OCI-LY7 (cell line): ENCODE results near the gene TRRAP. TPM values are rescaled to one million over a fixed set of nuclear protein-coding genes. Genes with fewer than 3 reads are reported as not detected.
A peak's percentile ranks its signal among the peaks of the same experiment; 100 is the strongest.

Experiments
- BruUV-seq: library from RNA; stranded (reverse); fragments of 400-500 nt; replicated peaks from 2 replicates; lab custom pipeline; 2021; lab: Mats Ljungman, UMichigan
- CTCF ChIA-PET: fragments of 300-600 bp; sonication (Branson Sonifier 250); formaldehyde crosslinking; loops from one replicate; lab custom pipeline; 2022; ENCODE audit warnings: antibody characterized with exemption; ENCODE audit not compliant: unreplicated experiment; lab: Charles Lee
- POLR2A ChIA-PET: fragments of 300-600 bp; sonication (Branson Sonifier 250); formaldehyde crosslinking; loops from one replicate; lab custom pipeline; 2022; ENCODE audit warnings: antibody characterized with exemption; lab: Charles Lee
- DNase-seq: peaks from one replicate; pipeline ENCODE4 v3.0.0-alpha.2; 2015; ENCODE audit warnings: low spot score
- H2AFZ ChIP-seq: fragments of 200-600 bp; sonication (generic), shearing (Covaris generic); 2 replicates; pipeline ENCODE4 v1.6.1; 2014; ENCODE audit warnings: mild to moderate bottlenecking, antibody characterized with exemption, low read length, moderate library complexity
- H3K27ac ChIP-seq: fragments of 200-600 bp; sonication (generic); 2 replicates; pipeline ENCODE4 v1.5.1; 2014; ENCODE audit warnings: mixed run types, low read depth, mild to moderate bottlenecking, moderate library complexity, low read length, inconsistent platforms; ENCODE audit not compliant: poor library complexity, severe bottlenecking
- H3K36me3 ChIP-seq: fragments of 200-600 bp; sonication (generic); 2 replicates; pipeline ENCODE4 v1.6.1; 2014; ENCODE audit warnings: mild to moderate bottlenecking, antibody characterized with exemption, low read length, moderate library complexity, mixed read lengths; ENCODE audit not compliant: insufficient read depth
- H3K4me1 ChIP-seq: fragments of 200-600 bp; sonication (generic); 2 replicates; pipeline ENCODE4 v1.5.1; 2014; ENCODE audit warnings: mild to moderate bottlenecking, low read length; ENCODE audit not compliant: insufficient read depth, poor library complexity, severe bottlenecking
- H3K4me2 ChIP-seq: fragments of 200-600 bp; sonication (generic); 2 replicates; pipeline ENCODE4 v1.6.1; 2014; ENCODE audit warnings: mild to moderate bottlenecking, low read length
- H3K4me3 ChIP-seq: fragments of 200-600 bp; sonication (generic); 2 replicates; pipeline ENCODE4 v1.5.1; 2014; ENCODE audit warnings: mild to moderate bottlenecking, low read depth, low read length; ENCODE audit not compliant: poor library complexity, severe bottlenecking
- H3K79me2 ChIP-seq: fragments of 200-600 bp; sonication (generic); 2 replicates; pipeline ENCODE4 v1.6.1; 2016; ENCODE audit warnings: low read depth, mild to moderate bottlenecking, low read length, moderate library complexity, mixed read lengths; ENCODE audit not compliant: insufficient read depth
- H3K9me2 ChIP-seq: fragments of 200-600 bp; sonication (generic); 2 replicates; pipeline ENCODE4 v1.6.1; 2016; ENCODE audit warnings: mild to moderate bottlenecking, low read length, mixed read lengths; ENCODE audit not compliant: insufficient read depth
- H3K9me3 ChIP-seq: fragments of 200-600 bp; sonication (generic); 2 replicates; pipeline ENCODE4 v1.6.1; 2014; ENCODE audit warnings: mild to moderate bottlenecking, mixed run types, low read length, mixed read lengths
- H4K20me1 ChIP-seq: fragments of 200-600 bp; sonication (generic); 2 replicates; pipeline ENCODE4 v1.6.1; 2014; ENCODE audit warnings: mild to moderate bottlenecking, antibody characterized with exemption, low read length, moderate library complexity, mixed read lengths; ENCODE audit not compliant: insufficient read depth
- EZH2phosphoT487 ChIP-seq: fragments of 200-600 bp; sonication (generic); IDR thresholded peaks from 2 replicates; pipeline ENCODE4 v1.6.1; 2018; ENCODE audit warnings: low read depth, borderline replicate concordance, mild to moderate bottlenecking, mixed run types, antibody characterized with exemption, low read length, moderate library complexity, mixed read lengths
- intact Hi-C: fragments of 100-400 bp; cut with micrococcal nuclease; formaldehyde crosslinking; loops from one replicate; pipeline ENCODE4 v1.10.0; 2022; ENCODE audit not compliant: unreplicated experiment
- total RNA-seq, 2 experiments: library from RNA; depleted of rRNA in 1 of 2; stranded (reverse); fragments of >200 nt in 1 of 2; shearing (Covaris generic) in 1 of 2; gene quantifications; 2 replicates each; pipeline ENCODE4 v1.2.3, GENCODE V29; 2014 to 2022
- TF ChIP-seq, protein P1 (sequence below): fragments of 200-600 bp; sonication (generic); conservative IDR thresholded peaks from 2 replicates; pipeline ENCODE4 v1.5.1; 2014; ENCODE audit warnings: mild to moderate bottlenecking, antibody characterized with exemption, low read length, moderate library complexity, mixed read lengths

The TRRAP gene
- total RNA-seq, 2 experiments from 2014 or later: 50.4 to 86.1 TPM

DNA sequence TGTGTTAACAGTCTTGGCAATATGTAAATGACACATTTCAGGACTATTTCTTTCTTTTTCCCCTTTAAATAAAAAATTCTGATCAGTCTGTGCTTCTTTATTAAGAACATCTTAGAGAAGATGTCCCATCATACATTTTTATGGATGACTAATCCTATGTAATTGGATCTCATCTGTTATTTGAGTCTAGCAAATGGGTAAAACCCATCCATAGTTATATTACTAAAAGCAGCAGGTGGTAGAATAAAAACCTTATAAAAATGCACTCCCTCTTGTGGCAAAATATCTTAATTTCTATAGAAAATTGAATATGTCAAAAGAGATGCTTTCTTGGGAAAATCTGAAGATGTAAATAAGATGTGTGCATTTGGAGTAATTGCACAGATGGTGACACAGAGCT, 35.3 kb downstream of the TRRAP start:
- H3K36me3 ChIP-seq: peaks cover 96% of the 10 kb centered on the region
- TF ChIP-seq, protein P1, sequence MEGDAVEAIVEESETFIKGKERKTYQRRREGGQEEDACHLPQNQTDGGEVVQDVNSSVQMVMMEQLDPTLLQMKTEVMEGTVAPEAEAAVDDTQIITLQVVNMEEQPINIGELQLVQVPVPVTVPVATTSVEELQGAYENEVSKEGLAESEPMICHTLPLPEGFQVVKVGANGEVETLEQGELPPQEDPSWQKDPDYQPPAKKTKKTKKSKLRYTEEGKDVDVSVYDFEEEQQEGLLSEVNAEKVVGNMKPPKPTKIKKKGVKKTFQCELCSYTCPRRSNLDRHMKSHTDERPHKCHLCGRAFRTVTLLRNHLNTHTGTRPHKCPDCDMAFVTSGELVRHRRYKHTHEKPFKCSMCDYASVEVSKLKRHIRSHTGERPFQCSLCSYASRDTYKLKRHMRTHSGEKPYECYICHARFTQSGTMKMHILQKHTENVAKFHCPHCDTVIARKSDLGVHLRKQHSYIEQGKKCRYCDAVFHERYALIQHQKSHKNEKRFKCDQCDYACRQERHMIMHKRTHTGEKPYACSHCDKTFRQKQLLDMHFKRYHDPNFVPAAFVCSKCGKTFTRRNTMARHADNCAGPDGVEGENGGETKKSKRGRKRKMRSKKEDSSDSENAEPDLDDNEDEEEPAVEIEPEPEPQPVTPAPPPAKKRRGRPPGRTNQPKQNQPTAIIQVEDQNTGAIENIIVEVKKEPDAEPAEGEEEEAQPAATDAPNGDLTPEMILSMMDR: peak; percentile 44; the same call in 1 of the 2 replicates
- TF ChIP-seq EZH2phosphoT487: no peak
- H4K20me1 ChIP-seq: no peaks in the 10 kb centered on the region
- H3K4me3 ChIP-seq: no peak overlapping the region
- ChIA-PET CTCF (no interaction called here), POLR2A (interaction anchor here (0.5 kb wide), 1 partner anchor 34 kb away, joined by 4 read pairs; no protein-coding TSS in a partner anchor)
- no peak overlapping the region for H3K4me2 ChIP-seq
- H3K9me2 ChIP-seq: no peaks in the 10 kb centered on the region
- no peak overlapping the region for H2AFZ ChIP-seq
- no peaks in the 10 kb centered on the region for H3K9me3 ChIP-seq
- H3K4me1 ChIP-seq: no peaks in the 10 kb centered on the region
- no TSS peak for BruUV-seq
- no peak for DNase-seq
- no peaks in the 10 kb centered on the region for H3K79me2 ChIP-seq
- intact Hi-C loops: no loop called here
- no peak overlapping the region for H3K27ac ChIP-seq

DNA sequence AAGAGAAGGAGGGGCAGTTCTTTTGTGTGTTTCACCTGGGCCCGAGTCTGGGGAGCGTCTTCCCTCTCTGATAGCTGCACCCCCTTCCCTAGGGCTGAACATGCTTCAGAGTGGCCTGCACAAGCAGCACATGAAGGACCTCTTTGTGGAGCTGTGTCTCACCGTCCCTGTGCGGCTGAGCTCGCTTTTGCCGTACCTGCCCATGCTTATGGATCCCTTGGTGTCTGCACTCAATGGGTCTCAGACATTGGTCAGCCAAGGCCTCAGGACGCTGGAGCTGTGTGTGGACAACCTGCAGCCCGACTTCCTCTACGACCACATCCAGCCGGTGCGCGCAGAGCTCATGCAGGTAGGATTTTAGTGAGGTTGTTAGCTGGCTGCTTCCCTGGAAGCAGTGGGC, 39.0 kb downstream of the TRRAP start:
- Histone ChIP-seq H3K4me1 (no peaks in the 10 kb centered on the region), H3K79me2 (no peaks in the 10 kb centered on the region), H3K27ac (no peak overlapping the region), H3K4me3 (no peak overlapping the region), H3K9me3 (no peaks in the 10 kb centered on the region), H4K20me1 (no peaks in the 10 kb centered on the region; the same call in 1 of the 2 replicates), H3K4me2 (no peak overlapping the region), H2AFZ (no peak overlapping the region), H3K9me2 (no peaks in the 10 kb centered on the region), H3K36me3 (peaks cover 98% of the 10 kb centered on the region)
- no peak for DNase-seq
- POLR2A ChIA-PET: interaction anchor here (1.1 kb wide), 1 partner anchor 29 kb away, joined by 3 read pairs; no protein-coding TSS in a partner anchor
- BruUV-seq: no TSS peak
- intact Hi-C loops: no loop called here
- TF ChIP-seq EZH2phosphoT487: no peak
- TF ChIP-seq, protein P1: no peak
- CTCF ChIA-PET: no interaction called here

DNA sequence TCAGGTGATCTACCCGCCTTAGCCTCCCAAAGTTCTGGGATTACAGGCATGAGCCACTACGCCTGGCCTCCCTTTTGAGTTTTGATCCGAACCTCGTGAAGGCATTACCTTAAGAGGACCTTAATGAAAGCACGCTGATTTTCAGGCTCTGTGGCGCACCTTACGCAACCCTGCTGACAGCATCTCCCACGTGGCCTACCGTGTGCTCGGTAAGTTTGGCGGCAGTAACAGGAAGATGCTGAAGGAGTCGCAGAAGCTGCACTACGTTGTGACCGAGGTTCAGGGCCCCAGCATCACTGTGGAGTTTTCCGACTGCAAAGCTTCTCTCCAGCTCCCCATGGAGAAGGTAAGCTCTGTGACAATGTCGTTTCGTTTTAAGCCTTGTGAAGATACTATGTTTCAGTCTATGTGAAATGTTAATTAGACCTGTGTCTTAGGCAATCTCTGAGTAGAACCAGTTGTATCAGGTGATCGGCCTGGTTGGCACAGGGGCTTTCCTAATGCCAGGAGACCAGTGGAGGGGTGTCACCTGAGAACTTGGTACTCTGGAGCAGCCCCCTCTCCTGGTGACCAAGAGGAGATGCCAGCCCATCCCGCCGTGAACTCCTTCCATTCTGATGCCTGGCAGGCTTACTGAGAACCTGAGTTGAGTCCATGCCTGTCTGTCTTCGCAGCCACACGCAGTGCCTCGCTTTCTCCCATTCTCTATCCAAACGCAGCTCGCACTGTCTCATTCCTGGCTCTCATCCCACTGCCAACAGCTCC, 43.5 kb downstream of the TRRAP start:
- ChIA-PET POLR2A (no interaction called here), CTCF (interaction anchor here (0.7 kb wide), 1 partner anchor 20 kb away, joined by 3 read pairs; no protein-coding TSS in a partner anchor)
- Histone ChIP-seq H3K27ac (no peak overlapping the region), H3K4me2 (no peak overlapping the region), H3K9me3 (no peaks in the 10 kb centered on the region), H3K36me3 (peaks cover 97% of the 10 kb centered on the region), H2AFZ (no peak overlapping the region), H3K4me1 (no peaks in the 10 kb centered on the region), H3K79me2 (no peaks in the 10 kb centered on the region), H3K9me2 (no peaks in the 10 kb centered on the region), H4K20me1 (no peaks in the 10 kb centered on the region; the same call in 1 of the 2 replicates), H3K4me3 (no peak overlapping the region)
- no peak for DNase-seq
- no TSS peak for BruUV-seq
- TF ChIP-seq, protein P1: no peak
- no peak for TF ChIP-seq EZH2phosphoT487
- intact Hi-C loops: no loop called here
